Brain microvascular endothelial cell (primary cell): Measurements from ENCODE around the gene IQCN.

ENCODE experiments used
- DNase-seq: peaks from one replicate; pipeline ENCODE4 v3.0.0-alpha.2; 2020
- H3K27ac ChIP-seq: fragments of 250-450 bp; sonication (Bioruptor Pico); 2 replicates; pipeline ENCODE4 v1.5.1; 2020; ENCODE audit warnings: mild to moderate bottlenecking, moderate library complexity
- H3K27me3 ChIP-seq: fragments of 250-450 bp; sonication (Bioruptor Pico); replicated peaks from 2 replicates; pipeline ENCODE4 v1.5.1; 2020; ENCODE audit warnings: mild to moderate bottlenecking
- H3K36me3 ChIP-seq: fragments of 250-450 bp; sonication (Bioruptor Pico); replicated peaks from 2 replicates; pipeline ENCODE4 v1.5.1; 2020; ENCODE audit warnings: mild to moderate bottlenecking
- H3K4me3 ChIP-seq: 2 replicates; pipeline ENCODE4 v1.5.1; 2011; ENCODE audit warnings: low read depth, mild to moderate bottlenecking, control low read depth, low read length, moderate library complexity
- in situ Hi-C: cut with HindIII; loops from 2 replicates; pipeline ENCODE4 v1.10.0; 2017; ENCODE audit warnings: low sequenced_read_pairs, low pct_ligation_motif_present
- TF ChIP-seq, protein P1 (sequence below): IDR thresholded peaks from 2 replicates; pipeline ENCODE4 v1.5.1; 2011; ENCODE audit warnings: low read depth, mild to moderate bottlenecking, moderate library complexity, low read length, control low read depth, inconsistent platforms; ENCODE audit errors: missing control alignments

Gene IQCN

DNA sequence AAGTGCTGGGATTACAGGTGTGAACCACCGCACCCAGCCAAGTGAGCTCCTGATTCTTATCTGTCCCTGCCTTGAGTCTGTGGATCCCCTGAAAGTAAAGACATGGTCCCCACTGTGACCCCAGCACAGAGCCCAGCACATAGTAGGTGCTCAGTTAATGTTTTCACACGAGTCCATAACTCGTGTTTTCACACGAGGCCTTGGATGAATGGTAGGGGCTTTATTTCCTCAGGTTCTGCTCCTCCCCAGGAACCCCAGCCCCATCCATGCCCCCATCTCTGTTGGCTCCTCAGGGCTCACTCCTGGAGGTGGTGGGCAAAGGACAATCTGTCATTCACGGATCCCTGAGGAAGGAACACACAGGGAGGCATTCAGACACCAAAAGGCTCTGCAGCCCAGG is 24.4 kb downstream of the IQCN start:
- Histone ChIP-seq H3K36me3 (no peaks in the 10 kb centered on the region), H3K27me3 (no peaks in the 10 kb centered on the region), H3K4me3 (no peak overlapping the region), H3K27ac (no peak overlapping the region)
- in situ Hi-C loops: no loop called here
- no peak for DNase-seq
- TF ChIP-seq, protein P1, sequence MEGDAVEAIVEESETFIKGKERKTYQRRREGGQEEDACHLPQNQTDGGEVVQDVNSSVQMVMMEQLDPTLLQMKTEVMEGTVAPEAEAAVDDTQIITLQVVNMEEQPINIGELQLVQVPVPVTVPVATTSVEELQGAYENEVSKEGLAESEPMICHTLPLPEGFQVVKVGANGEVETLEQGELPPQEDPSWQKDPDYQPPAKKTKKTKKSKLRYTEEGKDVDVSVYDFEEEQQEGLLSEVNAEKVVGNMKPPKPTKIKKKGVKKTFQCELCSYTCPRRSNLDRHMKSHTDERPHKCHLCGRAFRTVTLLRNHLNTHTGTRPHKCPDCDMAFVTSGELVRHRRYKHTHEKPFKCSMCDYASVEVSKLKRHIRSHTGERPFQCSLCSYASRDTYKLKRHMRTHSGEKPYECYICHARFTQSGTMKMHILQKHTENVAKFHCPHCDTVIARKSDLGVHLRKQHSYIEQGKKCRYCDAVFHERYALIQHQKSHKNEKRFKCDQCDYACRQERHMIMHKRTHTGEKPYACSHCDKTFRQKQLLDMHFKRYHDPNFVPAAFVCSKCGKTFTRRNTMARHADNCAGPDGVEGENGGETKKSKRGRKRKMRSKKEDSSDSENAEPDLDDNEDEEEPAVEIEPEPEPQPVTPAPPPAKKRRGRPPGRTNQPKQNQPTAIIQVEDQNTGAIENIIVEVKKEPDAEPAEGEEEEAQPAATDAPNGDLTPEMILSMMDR: no peak

DNA sequence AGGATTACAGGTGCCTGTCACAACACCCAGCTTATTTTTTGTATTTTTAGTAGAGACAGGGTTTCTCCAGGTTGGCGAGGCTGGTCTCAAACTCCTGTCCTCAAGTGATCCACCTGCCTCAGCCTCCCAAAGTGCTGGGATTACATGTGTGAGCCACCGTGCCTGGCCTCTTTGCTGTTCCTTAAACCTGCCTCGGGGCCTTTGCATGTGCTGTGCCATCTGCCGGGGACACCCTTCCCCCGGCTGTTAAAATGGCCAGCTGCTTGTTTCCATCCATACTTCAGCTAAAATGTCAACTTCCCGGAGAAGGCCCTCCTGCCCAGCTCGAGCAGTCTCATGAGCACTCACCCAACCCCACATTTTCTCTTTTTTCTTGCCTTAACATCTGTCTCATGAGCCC is 29.0 kb downstream of the IQCN start:
- in situ Hi-C loops: no loop called here
- H3K4me3 ChIP-seq: no peak overlapping the region
- DNase-seq: no peak
- no peaks in the 10 kb centered on the region for H3K27me3 ChIP-seq
- H3K27ac ChIP-seq: no peak overlapping the region
- TF ChIP-seq, protein P1: no peak
- H3K36me3 ChIP-seq: no peaks in the 10 kb centered on the region

DNA sequence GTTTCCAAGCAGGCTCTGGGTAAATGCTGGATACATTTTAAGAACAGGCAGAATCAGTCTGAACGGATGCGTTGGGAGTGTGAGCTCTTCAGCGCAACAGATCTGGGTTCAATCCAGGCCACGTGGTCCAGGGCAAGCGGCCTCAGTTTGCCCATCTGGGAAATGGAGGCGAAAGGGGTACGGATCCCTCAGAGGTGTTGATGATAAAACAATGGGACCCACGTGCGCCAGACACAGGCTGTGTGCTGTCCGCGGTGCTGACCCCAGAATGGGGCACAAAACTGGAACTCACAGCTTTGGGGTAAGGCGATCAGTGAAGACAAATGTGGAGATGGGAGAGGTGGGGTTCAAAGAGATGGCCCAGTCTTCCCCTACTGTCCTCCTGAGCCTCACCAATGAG is 34.9 kb downstream of the IQCN start:
- in situ Hi-C loops: no loop called here
- Histone ChIP-seq H3K27ac (no peak overlapping the region), H3K27me3 (no peaks in the 10 kb centered on the region), H3K36me3 (no peaks in the 10 kb centered on the region), H3K4me3 (no peak overlapping the region)
- no peak for DNase-seq
- TF ChIP-seq, protein P1: no peak

DNA sequence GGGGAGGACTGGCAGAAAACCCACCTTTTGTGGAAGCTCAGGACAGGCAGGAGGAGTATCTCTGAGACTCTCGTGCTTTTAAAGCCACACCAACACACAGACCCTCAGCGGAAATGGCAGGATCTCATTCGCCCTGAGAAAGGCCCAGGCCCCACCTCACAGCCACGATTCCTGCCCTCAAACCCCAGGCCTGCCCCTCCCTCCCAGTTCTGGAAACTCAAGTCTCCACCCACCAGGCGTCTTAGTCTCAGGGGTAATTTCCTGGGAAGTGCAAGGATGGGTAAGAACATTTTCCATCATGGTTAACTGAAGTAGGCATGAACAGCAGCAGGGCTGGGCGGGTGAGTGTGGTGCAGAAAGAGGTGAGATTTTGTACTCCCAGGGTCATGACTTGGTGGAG is 40.1 kb downstream of the IQCN start:
- Histone ChIP-seq H3K36me3 (no peaks in the 10 kb centered on the region), H3K27ac (no peak overlapping the region), H3K27me3 (peaks cover 3% of the 10 kb centered on the region), H3K4me3 (no peak overlapping the region)
- TF ChIP-seq, protein P1: no peak
- DNase-seq: no peak
- in situ Hi-C loops: no loop called here

DNA sequence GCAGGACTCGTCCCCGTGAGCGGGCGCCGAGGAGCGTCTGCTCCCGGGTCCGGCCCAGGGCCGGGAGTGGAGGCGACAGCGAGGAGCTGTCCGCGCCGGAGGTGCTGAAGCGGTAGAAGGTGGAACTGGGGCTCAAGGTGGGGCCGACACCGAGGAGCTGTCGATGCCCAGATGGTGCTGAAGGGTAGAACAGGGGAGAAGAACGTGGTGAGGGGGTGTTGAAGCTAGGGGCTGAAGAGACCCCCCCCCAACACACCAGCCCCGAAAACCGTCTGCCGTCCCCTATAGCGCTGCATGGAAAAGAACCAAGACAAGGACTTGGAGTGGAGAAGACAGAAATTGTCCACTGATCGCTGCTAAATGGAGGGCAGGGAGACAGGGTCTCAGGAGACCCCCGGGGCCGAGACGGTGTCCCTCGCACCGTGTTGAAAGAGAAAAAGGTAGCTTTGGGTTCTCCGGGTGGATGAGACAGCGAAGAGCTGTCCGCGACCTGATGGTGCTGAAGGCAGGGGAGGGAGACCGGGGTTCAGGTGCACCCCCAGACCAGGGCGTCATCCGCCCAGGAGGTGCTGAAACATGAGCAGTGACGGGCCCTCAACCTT is 40.9 kb downstream of the IQCN start:
- DNase-seq: no peak
- H3K27ac ChIP-seq: no peak overlapping the region
- no peak overlapping the region for H3K4me3 ChIP-seq
- H3K27me3 ChIP-seq: peaks cover 3% of the 10 kb centered on the region
- H3K36me3 ChIP-seq: no peaks in the 10 kb centered on the region
- TF ChIP-seq, protein P1: no peak
- in situ Hi-C loops: no loop called here

DNA sequence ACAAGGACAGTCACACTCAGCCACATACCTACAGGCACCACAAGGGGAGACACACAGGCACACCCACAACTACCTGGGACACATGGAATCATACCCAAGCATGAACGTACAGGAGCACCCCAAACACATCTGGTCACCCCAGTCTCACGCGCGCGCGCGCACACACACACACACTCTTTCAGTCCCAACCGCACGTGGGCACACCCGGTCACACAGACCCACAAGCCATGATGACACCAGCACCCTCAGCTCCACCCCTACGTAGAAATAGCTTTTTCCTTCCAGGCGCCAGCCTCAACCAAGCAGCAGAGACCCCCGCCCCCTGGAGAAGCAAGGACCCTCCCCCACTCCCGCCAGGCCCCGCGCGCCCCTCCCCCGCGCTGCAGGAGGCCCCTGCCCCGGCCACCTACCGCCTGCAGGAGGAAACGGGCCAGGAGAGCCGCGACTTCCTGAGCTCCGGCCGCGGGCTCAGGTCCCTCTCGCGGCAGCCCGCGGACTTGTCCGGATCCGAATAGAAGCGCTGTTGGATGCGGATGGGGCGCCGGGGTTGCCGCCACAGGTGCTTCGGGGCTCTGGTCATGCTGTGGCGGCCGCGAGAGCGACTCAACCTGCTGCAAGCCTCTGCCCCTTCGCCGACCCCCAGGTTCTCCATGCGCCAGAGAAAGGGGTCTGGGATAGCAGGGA is 41.6 kb downstream of the IQCN start:
- TF ChIP-seq, protein P1: peak; percentile 24
- H3K27ac ChIP-seq: no peak overlapping the region
- no peak for DNase-seq
- no peak overlapping the region for H3K4me3 ChIP-seq
- in situ Hi-C loops: no loop called here
- H3K27me3 ChIP-seq: peaks cover 3% of the 10 kb centered on the region
- H3K36me3 ChIP-seq: no peaks in the 10 kb centered on the region
